MM.1S (cell line): ENCODE data around the gene RASSF10.

Experiments used
- DNase-seq: peaks from one replicate; pipeline ENCODE4 v3.0.0-alpha.2; 2015
- H2AFZ ChIP-seq: fragments of 300-600 bp; sonication (generic); 2 replicates; pipeline ENCODE4 v1.6.0; 2016; ENCODE audit warnings: antibody characterized with exemption, low read length
- H3F3A ChIP-seq: fragments of 300-600 bp; sonication (generic); 2 replicates; pipeline ENCODE4 v1.6.1; 2016; ENCODE audit warnings: mild to moderate bottlenecking, antibody characterized with exemption, low read length, moderate library complexity, mixed read lengths; ENCODE audit not compliant: insufficient read depth
- H3K27ac ChIP-seq: fragments of 300-600 bp; sonication (generic); 2 replicates; pipeline ENCODE4 v1.5.1; 2016; ENCODE audit warnings: mild to moderate bottlenecking, low read length
- H3K27me3 ChIP-seq: fragments of 300-600 bp; sonication (generic); replicated peaks from 2 replicates; pipeline ENCODE4 v1.6.0; 2016; ENCODE audit warnings: low read length; ENCODE audit not compliant: insufficient read depth
- H3K36me3 ChIP-seq: fragments of 300-600 bp; sonication (generic); replicated peaks from 2 replicates; pipeline ENCODE4 v1.6.1; 2016; ENCODE audit warnings: mild to moderate bottlenecking, low read length, mixed read lengths; ENCODE audit not compliant: insufficient read depth
- H3K4me1 ChIP-seq: fragments of 300-600 bp; sonication (generic); 2 replicates; pipeline ENCODE4 v1.6.1; 2016; ENCODE audit warnings: low read length, mixed read lengths
- H3K4me2 ChIP-seq: fragments of 300-600 bp; sonication (generic); 2 replicates; pipeline ENCODE4 v1.6.0; 2016; ENCODE audit warnings: low read depth, low read length
- H3K4me3 ChIP-seq: fragments of 300-600 bp; sonication (generic); 2 replicates; pipeline ENCODE4 v1.5.1; 2016; ENCODE audit warnings: low read length, mixed read lengths
- H3K79me2 ChIP-seq: fragments of 300-600 bp; sonication (generic); 2 replicates; pipeline ENCODE4 v1.6.1; 2016; ENCODE audit warnings: mixed run types, low read length, mixed read lengths
- H3K9ac ChIP-seq: fragments of 300-600 bp; sonication (generic); 2 replicates; pipeline ENCODE4 v1.6.1; 2016; ENCODE audit warnings: low read length, mixed read lengths
- H3K9me2 ChIP-seq: fragments of 300-600 bp; sonication (generic); replicated peaks from 2 replicates; pipeline ENCODE4 v1.6.1; 2016; ENCODE audit warnings: mild to moderate bottlenecking, low read length, mixed read lengths; ENCODE audit not compliant: insufficient read depth
- H3K9me3 ChIP-seq: fragments of 300-600 bp; sonication (generic); replicated peaks from 2 replicates; pipeline ENCODE4 v1.6.1; 2016; ENCODE audit warnings: mild to moderate bottlenecking, low read length, mixed read lengths; ENCODE audit not compliant: insufficient read depth
- H4K20me1 ChIP-seq: fragments of 300-600 bp; sonication (generic); 2 replicates; pipeline ENCODE4 v1.6.1; 2016; ENCODE audit warnings: mild to moderate bottlenecking, low read length, moderate library complexity, mixed read lengths; ENCODE audit not compliant: insufficient read depth
- EZH2 ChIP-seq: fragments of 300-600 bp; sonication (generic); optimal IDR thresholded peaks from 2 replicates; pipeline ENCODE3; 2017; ENCODE audit warnings: low read depth, mild to moderate bottlenecking, antibody characterized with exemption, low read length, mixed read lengths
- EZH2phosphoT487 ChIP-seq: fragments of 300-600 bp; sonication (generic); IDR thresholded peaks from 2 replicates; pipeline ENCODE4 v1.6.1; 2018; ENCODE audit warnings: antibody characterized with exemption, low read length
- TF ChIP-seq, protein P1 (sequence below): fragments of 300-600 bp; sonication (generic); IDR thresholded peaks from 2 replicates; pipeline ENCODE4 v1.5.1; 2016; ENCODE audit warnings: antibody characterized with exemption, low read length, mixed read lengths

The RASSF10 gene

DNA sequence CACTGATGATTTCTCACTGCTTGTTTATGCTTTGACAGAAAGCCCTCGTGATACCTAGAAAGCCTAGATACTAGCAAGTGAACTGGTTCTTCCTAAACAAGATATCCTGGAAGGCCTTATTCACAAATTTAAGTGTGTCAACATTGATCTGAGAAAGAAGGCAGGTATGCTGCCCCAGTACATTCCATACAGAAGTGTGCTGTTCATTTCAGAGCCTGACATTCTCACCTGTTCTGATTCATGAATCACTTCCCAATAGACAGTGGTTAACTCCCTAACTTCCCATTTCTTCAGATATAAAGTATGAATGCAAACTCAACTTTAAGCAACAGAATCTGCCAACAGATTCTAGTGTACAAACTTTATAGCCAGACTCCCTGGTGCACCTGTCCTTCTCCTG is 15.5 kb upstream of the RASSF10 start:
- no peaks in the 10 kb centered on the region for H3K36me3 ChIP-seq
- TF ChIP-seq, protein P1, sequence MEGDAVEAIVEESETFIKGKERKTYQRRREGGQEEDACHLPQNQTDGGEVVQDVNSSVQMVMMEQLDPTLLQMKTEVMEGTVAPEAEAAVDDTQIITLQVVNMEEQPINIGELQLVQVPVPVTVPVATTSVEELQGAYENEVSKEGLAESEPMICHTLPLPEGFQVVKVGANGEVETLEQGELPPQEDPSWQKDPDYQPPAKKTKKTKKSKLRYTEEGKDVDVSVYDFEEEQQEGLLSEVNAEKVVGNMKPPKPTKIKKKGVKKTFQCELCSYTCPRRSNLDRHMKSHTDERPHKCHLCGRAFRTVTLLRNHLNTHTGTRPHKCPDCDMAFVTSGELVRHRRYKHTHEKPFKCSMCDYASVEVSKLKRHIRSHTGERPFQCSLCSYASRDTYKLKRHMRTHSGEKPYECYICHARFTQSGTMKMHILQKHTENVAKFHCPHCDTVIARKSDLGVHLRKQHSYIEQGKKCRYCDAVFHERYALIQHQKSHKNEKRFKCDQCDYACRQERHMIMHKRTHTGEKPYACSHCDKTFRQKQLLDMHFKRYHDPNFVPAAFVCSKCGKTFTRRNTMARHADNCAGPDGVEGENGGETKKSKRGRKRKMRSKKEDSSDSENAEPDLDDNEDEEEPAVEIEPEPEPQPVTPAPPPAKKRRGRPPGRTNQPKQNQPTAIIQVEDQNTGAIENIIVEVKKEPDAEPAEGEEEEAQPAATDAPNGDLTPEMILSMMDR = no peak
- TF ChIP-seq EZH2phosphoT487 = no peak
- TF ChIP-seq EZH2 = no peak
- no peak for DNase-seq
- H3K9me2 ChIP-seq = no peaks in the 10 kb centered on the region
- H3K4me3 ChIP-seq = no peak overlapping the region
- no peak overlapping the region for H2AFZ ChIP-seq
- no peaks in the 10 kb centered on the region for H3K27me3 ChIP-seq
- H3K9ac ChIP-seq = no peak overlapping the region
- H3K4me1 ChIP-seq = no peaks in the 10 kb centered on the region
- no peak overlapping the region for H3K4me2 ChIP-seq
- no peaks in the 10 kb centered on the region for H4K20me1 ChIP-seq
- H3K27ac ChIP-seq = no peak overlapping the region
- no peaks in the 10 kb centered on the region for H3K79me2 ChIP-seq
- no peaks in the 10 kb centered on the region for H3K9me3 ChIP-seq
- no peaks in the 10 kb centered on the region for H3F3A ChIP-seq

DNA sequence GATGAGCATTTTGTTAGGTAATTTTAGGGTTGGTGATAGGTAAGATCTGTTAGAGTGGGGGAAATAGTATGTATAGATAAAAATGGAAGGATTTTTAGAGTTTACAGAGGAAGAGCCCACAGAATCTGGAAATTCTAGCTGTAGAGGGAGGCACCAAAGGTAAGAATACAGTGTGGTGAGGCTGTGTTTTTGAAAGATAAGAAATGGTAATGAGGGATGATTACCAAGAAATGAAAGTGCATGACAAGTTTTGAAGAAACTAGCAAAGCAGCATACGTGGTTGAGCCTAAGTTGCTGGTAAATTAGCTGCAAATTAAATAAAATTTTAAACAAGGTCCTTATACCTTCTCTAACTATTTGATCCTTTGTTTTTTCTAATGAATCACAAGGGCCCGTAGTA is 14.6 kb upstream of the RASSF10 start:
- Histone ChIP-seq H4K20me1 (no peaks in the 10 kb centered on the region), H3K4me2 (no peak overlapping the region), H3K79me2 (no peaks in the 10 kb centered on the region), H3K27me3 (no peaks in the 10 kb centered on the region), H3K27ac (no peak overlapping the region), H2AFZ (no peak overlapping the region), H3K4me3 (no peak overlapping the region), H3K9me3 (no peaks in the 10 kb centered on the region), H3K36me3 (no peaks in the 10 kb centered on the region), H3F3A (no peaks in the 10 kb centered on the region), H3K9me2 (no peaks in the 10 kb centered on the region), H3K9ac (no peak overlapping the region), H3K4me1 (no peaks in the 10 kb centered on the region)
- TF ChIP-seq EZH2phosphoT487 (no peak), EZH2 (no peak)
- TF ChIP-seq, protein P1 = no peak
- DNase-seq = no peak

DNA sequence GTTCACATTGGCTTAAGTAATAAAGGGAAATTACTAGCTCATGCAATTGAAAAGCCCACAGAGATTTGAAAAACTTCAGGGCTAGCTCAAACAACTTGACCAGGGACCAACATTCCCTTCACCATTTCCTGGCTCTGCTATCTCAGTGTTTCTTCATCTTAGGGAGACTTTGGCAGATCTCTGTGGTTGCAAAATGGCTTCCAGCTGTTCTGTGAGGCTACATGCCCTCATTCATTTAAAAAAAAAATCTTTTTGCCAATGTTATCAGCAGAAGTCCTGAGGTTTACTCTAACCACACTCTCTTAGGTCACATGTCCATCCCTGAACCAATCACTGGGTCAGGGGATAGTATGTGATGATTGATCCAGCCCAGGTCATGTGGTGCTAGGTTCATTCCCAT is 13.9 kb upstream of the RASSF10 start:
- Histone ChIP-seq H3K4me2 (no peak overlapping the region), H3K27me3 (no peaks in the 10 kb centered on the region), H3F3A (no peaks in the 10 kb centered on the region), H4K20me1 (no peaks in the 10 kb centered on the region), H3K9me3 (no peaks in the 10 kb centered on the region), H3K36me3 (no peaks in the 10 kb centered on the region), H2AFZ (no peak overlapping the region), H3K9me2 (no peaks in the 10 kb centered on the region), H3K27ac (no peak overlapping the region), H3K79me2 (no peaks in the 10 kb centered on the region), H3K9ac (no peak overlapping the region), H3K4me1 (no peaks in the 10 kb centered on the region), H3K4me3 (no peak overlapping the region)
- no peak for DNase-seq
- TF ChIP-seq EZH2 (no peak), EZH2phosphoT487 (no peak)
- TF ChIP-seq, protein P1 = no peak
